NCI-H774 (cell line): ENCODE data around the gene MMRN1.

Experiments
- DNase-seq: peaks from one replicate; lab custom pipeline; 2025; lab: John Stamatoyannopoulos, UW

Gene MMRN1

DNA sequence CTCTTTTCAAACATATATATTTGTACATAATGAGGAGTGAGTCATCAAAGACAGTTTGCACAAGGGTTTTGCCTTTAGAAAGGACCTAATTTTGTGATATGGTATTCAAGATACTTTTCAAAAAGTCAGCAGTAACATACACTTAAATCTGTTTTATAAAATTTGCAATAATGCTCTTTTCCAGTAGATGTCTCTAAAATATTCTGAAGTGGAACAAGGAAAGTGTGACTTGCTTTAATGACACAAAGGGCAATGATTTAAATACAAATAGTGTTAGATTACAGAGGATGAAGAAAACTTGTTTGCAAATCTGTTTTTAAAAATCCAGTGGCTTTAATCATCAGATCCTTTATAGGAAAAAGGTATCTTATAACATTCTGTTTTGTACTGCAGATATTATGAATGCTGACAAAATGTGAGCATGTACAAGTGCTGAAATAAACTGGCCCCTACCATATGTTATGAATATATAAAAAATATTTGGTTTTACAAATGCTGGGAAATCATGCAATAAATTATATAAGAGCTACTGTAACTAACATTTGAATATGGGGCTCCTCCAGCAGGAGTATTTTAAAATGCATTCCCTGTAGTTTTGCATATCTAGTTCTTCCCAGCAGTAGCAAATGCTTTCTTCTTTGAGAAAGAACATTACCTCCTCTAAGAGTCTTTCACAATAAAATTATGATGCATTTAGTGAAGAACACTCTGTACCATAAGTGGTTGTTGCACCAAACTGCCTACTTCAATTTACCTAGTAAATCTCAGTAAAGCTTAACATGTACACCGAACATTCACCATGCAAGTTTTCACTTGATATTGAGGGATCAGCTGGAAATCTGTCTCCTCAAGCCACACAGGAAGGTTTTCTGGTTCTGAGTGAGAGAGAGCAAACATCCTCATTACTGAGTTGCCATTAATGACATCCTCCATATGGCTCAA, 20.2 kb downstream of the MMRN1 start:
- no peak for DNase-seq

DNA sequence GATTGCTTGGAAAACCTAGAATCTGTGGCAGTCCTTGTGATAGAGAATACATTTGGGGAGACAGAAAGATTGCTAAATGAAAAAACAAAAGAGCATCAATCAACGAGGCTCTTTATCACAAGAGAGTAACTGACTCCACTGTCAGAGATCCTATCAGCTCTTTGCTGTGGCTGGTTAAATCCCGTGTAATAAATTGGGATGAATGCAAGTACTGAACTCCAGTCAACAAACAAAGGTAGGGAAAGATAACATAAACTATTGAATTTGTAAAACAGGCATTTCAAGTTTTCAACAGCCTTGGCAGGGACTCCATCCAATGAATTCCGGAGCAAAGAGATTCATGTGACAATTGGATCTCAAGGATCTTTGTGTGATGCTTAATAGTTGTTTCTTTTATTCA, 21.3 kb downstream of the MMRN1 start:
- DNase-seq = no peak

DNA sequence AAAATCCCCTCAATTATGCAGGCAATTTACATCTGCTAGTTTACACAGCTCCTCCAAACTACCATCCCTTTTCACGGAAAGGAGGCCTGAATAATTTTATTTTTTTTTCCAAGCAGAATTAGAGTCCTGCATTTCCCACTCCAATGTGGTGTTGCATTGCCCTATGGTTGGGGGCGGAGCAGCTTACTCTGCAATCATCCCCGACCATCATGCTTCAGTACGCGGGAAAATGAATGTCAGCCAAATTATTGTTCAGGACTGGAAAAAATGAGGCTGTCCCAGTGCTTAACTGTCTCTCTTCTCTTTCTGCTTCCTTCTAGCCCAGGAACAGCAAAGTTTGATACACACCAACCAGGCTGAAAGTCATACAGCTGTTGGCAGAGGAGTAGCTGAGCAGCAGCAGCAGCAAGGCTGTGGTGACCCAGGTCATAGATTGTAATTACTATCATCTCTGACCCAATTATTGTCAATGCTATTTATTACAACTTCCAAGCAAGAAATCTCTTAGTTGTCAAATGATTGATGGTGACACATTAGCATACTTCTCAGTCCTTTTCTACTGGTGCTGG, 28.3 kb downstream of the MMRN1 start:
- no peak for DNase-seq

DNA sequence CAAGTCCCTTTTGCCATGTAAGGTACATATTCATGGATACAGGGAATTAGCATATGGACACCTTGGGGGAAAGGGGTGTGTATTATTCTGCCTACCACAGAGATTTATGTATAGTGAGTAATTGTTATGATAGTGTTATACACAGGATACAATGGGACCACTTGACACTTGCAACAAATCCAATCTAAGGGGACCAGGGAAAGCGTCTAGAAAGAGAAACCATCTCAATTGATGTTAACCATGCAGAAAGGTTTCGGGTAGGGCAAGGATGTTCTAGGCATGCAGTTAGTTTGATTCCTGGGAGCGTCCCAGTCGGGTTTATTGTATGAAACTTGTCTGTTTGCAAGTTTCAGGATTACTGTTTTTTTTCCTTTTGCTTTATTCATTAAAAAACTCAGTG, 34.2 kb downstream of the MMRN1 start:
- DNase-seq = no peak

DNA sequence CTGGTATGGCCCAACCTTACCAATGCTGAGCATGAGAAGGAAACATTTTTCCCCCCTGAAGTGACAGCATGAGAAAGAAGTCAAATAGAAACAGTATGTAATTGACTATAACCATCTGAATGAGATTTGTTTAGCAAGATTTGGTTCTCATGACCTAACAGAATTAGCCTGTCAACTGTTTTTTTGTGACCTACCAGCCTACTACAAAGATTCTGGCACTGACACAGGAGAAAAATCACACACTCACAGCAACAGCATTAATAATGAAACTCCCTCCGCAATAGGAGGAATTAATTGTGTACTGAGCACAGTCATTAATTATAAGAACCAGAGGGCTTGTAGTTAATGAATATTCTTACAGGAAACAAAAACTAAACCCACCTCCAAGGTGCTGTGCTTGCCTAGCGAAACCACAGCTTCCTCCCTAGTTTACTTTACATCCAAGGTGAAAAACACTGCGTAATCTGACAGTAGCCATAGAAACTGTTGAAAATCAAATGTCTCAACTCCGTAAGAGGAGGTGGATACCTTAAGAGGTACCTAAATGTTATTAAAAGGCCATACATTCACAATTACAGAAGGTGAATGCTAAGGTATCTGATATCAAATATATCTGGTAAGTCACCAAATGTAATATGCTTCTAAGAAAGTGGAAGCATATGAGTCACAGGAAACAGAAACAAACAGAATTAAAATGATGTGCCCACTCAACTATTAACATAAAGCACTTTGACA, 34.9 kb downstream of the MMRN1 start:
- no peak for DNase-seq

DNA sequence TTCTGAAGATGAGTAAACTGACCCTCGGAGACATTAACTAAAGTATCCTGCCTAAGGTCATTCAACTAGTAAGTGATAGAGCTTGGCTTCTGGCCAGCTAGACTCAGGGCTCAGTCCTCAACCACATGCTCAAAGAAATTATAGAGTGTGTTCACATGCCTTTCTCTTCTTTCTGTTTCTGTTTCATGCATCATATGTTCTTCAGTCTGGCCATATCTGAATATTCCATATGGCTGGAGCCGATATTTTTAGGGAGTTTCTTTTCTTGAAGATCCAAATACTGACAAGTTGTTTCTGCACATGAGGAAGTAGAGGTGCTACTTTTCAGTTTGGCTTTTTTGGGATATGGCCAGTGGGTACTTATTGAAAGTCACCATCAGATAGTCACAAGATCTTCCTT, 44.9 kb downstream of the MMRN1 start:
- no peak for DNase-seq

DNA sequence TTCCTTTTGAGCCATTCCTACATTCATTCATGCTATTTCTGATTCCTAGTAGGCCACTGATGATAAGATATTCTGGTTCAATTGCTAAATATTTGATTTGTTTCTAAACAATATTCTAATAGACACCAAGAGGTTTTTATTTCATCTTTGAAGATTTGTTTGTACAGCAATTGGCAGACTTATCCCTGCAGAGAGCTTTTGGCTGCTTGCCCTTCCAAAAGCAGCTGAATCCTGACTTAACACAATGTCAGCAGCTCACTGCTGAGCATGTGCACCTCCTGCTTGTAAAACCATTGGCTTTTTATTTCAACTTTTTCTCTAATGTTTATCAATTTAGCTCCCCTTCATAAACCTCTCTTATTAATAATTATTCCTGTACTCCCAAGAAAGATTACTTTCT, 45.3 kb downstream of the MMRN1 start:
- DNase-seq = peak; percentile 13

DNA sequence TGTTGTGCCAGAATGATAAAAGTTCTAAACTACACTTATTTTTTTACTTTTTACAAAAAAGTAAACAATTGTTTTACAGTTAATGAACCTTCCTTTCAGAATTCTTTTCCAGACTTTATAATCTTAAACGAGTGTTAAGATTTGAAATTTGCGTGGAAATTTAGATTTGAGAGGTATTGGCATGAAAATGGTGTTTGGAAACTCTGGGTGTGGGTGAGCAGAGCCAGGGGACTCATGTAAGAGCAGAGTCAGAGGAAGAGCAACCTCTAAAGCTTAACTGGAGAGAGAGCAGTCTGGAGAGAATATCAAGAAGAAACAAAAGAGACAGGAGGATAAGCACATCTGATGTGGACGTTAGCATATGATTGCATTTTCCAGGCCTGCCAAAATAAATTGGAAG, 48.2 kb downstream of the MMRN1 start:
- no peak for DNase-seq

DNA sequence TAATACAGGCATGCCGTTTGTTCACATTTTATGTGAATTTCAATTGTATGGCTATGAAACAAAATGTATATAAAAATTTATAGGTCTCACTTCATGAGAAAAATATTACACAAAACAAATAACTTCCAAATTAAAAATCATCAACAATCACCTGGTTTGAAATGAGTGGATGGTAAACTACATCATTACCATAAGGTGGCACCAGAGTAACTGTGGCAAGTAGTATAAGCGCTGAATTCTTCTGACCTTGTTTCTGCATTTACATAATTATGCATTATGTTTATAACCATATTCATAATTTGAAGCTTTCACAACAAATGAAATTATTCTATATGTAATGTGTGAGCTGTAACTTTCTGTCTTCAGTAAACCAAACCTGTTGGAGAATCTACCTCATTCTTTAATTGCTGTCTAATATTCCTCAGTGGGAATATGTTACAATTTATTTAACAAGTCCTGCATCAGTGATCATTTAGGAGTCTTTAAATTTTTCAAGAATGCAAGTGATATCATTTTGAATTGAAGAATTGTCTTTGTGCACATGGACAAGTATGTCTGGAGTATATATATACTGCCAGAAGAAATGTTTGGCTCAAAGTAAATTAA, 55.2 kb downstream of the MMRN1 start:
- DNase-seq = no peak

DNA sequence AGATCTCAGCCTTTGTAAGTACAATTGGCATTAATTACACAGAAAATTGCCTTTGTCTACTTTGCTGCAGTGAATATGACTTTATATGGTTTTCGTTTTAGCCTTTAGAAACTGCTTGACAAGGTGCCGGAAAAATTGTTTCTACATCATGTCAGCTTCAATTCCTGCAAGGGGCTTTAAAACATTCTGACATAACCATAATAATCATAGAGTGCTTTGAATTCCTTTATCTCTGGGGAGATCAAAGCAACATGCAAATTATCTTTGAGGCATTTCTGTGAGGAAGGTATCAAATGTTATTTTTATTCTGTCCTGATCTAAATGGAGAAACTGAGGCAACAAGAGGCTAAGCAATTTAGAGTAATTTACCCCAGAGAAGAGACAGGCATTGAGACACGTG, 57.8 kb downstream of the MMRN1 start:
- DNase-seq = no peak

DNA sequence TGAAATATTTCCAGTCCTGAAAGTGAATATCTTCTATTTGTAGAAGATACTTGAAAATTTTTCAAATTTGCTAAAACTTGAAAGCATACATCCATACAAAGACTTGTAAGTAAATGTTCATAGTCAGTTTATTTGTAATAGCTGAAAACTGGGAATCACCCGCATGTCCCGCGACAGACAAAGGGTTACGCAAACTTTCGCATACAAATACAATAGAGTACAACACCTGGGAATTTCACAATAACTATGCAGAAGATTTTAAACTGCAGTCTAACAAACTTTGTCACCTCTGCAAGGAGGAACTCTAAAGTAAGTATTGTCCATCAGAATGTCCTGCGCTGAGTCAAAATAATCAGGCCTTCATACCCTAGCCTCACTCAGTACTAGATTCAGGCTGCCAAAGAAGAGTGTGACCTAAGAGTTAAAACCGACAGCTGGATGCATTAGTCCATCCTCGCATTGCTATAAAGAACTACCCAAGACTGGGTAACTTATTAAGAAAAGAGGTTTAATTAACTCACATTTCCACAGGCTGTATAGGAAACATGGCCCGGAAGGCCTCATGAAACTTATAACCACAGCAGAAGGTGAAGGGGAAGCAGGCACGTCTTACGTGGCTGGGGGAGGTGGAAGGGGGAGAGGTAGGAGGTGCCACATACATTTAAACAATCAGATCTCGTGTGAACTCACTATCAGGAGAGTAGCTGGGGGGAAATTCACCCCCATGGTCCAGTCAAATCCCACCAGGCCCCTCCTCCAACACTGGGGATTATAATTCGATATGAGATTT, 60.4 kb downstream of the MMRN1 start:
- DNase-seq = no peak

DNA sequence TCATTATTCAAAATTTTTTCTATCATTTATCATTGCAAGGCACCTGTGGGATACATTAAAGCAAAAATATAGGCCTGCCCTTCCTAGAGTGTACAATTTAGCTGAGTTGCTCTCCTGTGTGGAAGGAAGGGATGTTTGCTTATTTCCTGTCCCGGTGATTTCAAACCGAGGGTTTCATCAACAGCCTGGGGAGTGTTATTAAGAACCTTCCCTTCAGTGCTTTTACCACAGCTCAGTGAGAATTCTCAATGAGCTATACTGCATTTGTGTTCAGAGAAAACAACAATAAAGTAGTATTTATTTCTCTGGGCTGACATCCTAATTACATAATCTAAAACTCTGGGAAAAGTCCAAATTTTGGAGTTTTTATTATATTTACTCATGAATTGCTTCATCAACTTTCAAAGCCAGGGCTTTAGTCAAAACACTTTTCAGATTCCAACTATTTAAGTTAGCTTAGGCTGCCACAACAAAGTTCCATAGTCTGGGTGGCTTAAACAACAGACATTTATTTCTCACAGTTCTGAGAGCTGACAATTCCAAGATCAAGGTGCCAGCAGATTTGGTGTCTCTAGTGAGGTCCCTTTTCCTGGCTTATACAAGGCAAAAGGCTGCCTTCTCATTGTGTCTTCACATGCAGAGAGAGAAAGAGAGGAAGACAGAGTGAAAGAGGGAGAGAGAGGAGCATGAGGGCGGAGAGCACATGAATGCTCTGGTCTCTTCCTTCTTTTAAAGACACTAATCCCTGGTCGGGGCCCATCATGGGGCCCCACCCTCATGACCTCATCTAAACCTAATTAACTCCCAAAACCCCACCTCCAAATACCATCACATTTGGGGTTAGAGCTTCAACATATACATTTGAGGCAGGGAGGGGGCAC, 62.6 kb downstream of the MMRN1 start:
- no peak for DNase-seq

DNA sequence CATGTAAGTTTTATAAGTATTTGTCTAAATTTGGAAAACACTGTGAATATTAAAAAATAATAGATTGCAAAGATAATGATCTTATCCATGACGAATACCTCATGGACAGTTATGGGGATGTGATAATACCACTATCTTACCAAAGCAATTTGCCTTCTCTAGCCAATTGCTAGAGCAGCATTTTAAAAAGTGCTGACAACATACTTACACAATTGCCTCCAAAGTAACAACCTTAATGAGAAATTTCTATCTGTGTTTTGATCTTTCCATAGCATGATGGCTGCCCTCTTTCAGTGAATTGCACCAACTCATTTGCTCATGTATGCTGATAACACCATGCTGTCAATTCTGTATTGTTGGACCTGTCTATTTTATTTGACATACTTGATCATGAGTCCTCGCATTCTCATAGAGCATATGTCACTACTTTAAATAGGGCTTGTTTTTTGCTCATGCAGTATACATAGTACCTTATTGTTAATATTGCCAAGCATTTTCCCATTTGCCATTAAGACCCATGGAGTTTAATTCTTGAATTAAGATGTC, 87.2 kb downstream of the MMRN1 start:
- DNase-seq = no peak

DNA sequence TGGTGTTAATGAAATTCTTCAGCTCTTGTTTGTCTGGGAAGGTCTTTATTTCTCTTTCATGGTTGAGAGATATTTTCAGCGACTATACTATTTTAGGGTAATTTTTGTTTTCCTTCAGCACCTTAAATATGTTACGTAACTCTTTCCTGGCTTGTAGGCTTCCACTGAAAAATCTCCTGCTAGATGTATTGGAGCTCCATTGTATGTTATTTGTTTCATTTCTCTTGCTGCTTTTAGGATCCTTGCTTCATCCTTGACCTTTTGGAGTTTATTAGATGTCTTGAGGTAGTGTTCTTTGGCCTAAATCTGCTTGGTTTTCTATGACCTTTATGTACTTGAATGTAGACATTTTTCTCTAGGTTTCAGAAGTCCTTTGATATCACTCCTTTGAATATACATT, 93.6 kb downstream of the MMRN1 start:
- DNase-seq = no peak

DNA sequence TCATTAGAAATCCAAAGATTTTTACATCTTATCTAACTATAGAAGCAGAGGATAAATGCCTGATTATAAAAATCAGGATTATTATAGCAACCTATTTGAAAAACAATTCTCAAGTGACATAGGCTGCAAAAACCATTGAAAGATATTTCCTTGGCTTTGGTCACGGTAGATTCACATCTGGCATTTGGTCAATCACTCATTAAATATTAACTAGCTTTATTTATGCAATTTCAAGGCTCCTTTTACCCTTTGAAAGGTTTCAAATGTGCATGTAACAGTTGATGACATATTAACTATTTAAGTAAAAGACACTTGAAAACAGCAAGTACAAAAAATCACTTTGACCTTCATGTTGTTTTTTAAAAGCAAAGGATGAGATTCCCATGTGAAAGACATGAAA, 98.1 kb downstream of the MMRN1 start:
- DNase-seq = no peak

DNA sequence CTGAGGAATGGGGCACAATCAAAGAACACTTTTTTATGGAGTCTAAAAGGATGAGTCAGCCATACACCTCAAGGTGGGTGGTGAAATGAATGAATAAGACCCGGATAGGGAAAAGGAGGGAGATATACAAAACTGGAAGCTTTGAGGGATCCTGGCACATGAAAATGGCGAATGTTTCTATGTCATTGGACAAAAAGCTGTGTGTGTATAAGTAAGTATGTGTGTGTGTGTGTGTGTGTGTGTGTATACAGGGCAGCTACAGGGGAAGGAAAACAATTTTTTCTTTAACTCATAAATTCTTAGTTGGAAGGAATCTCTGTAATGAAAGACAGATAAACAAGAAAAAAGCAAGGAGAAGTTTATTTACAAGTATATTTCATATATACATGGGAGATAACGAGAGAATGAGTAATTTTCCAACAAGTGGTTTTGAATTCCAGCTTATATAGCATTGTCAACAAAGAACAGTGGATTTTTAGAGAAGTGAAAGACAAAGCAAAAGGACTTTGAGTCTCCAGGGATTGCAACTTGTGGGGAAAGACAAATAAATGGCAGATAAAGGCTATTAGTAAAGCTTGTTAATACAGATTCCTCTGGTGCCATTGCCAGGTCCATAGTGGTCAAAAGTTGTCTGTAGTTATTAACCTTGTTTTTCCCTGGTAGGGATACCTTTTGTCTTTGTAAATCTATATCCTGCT, 99.7 kb downstream of the MMRN1 start:
- DNase-seq = no peak

DNA sequence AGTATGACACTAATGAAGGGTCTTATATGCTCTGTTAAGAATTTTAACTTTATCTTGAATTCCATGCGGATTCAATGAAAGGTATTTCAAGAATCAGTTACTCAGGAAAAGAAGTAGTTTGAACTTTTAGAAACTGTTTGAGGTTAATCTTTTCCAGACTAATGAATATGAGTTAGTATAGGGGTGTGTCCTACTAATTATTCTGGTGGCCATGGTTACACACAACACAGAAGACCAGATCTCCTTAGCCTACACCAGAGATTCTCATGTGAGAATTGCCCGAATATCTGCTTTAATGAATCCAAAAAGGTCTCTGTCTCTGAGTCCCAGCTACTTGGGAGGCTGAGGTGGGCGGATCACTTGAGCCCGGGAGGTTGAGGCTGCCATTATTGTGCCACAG, 100.4 kb downstream of the MMRN1 start:
- DNase-seq = no peak

DNA sequence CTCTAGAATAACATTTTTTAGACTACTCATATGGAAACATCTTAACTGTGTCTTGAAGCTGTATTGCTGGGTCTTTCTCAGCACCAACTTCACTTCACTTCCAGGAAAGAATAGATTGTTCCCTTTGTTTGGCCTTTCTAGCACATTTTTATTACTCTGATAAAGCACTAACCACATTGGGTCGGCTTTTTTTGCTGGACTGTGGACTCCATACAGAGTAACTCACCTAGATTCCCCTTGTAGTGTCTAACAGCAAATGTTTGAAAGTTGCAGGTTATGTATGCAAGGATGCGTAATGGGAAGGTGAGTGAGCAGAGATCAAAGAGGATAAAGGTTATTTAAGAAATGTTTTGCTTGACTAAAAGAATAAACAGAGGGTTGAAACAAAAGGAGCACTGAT, 101.2 kb downstream of the MMRN1 start:
- DNase-seq = no peak

DNA sequence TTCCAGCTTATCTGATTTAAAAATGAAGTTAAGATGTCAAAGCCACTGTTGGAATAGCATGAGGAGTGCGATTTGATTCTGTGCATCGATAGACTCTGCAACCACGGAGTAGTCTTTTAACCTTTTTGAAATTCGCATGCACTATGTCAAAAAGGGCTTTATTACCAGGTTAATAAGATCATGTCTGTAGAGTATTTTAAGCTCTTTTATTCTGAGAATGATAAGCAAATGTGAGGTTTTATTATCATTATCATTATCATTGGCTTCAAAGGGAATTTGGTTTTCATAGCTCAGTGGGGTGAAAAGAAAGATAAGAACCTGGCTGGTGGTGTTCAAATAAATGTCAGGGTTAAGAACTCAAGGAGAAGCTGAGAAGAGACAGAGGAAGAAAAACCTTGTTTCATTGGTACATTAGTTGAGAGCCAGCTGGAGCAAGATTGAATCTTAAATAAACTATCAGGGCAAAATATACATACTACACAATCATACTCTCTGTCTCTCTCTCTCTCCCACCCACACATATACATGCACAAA, 102.6 kb downstream of the MMRN1 start:
- no peak for DNase-seq
